Subcutaneous adipose tissue (tissue), 4 donors: ENCODE results near the gene MCEMP1. TPM values are rescaled to one million over a fixed set of nuclear protein-coding genes. Genes with fewer than 3 reads are reported as not detected.

Experiments
- total RNA-seq, 4 donors: library from RNA; depleted of rRNA; stranded (reverse); fragments of >200 nt; gene quantifications; one replicate each; pipeline ENCODE4 v1.1.0, GENCODE V29; 2016
- TF ChIP-seq, protein P1 (sequence below): fragments of 450-650 bp; IDR thresholded peaks from one replicate; pipeline ENCODE4 v1.5.1; 2016; ENCODE audit warnings: low read depth, mild to moderate bottlenecking, control low read depth, antibody characterized with exemption, moderate library complexity

MCEMP1 gene
- total RNA-seq, 4 donors from 2014 or later: 1.1 to 8.5 (median 1.3) TPM; not detected in 1

- TF ChIP-seq, protein P1, sequence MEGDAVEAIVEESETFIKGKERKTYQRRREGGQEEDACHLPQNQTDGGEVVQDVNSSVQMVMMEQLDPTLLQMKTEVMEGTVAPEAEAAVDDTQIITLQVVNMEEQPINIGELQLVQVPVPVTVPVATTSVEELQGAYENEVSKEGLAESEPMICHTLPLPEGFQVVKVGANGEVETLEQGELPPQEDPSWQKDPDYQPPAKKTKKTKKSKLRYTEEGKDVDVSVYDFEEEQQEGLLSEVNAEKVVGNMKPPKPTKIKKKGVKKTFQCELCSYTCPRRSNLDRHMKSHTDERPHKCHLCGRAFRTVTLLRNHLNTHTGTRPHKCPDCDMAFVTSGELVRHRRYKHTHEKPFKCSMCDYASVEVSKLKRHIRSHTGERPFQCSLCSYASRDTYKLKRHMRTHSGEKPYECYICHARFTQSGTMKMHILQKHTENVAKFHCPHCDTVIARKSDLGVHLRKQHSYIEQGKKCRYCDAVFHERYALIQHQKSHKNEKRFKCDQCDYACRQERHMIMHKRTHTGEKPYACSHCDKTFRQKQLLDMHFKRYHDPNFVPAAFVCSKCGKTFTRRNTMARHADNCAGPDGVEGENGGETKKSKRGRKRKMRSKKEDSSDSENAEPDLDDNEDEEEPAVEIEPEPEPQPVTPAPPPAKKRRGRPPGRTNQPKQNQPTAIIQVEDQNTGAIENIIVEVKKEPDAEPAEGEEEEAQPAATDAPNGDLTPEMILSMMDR: no peak
These were observed 43.2 kb upstream of the MCEMP1 start, which contains the start of gene PCP2 for GRCh38 chr19:7633698-7634097. PCP2 (minus strand) TSS chr19:7633719; CDS start chr19:7633457, 262 bp downstream.

GRCh38 chr19:7635670-7636069 is 41.2 kb upstream of the MCEMP1 start:
- TF ChIP-seq, protein P1: no peak

GRCh38 chr19:7636317-7636690 is 40.6 kb upstream of the MCEMP1 start:
- TF ChIP-seq, protein P1: no peak

DNA sequence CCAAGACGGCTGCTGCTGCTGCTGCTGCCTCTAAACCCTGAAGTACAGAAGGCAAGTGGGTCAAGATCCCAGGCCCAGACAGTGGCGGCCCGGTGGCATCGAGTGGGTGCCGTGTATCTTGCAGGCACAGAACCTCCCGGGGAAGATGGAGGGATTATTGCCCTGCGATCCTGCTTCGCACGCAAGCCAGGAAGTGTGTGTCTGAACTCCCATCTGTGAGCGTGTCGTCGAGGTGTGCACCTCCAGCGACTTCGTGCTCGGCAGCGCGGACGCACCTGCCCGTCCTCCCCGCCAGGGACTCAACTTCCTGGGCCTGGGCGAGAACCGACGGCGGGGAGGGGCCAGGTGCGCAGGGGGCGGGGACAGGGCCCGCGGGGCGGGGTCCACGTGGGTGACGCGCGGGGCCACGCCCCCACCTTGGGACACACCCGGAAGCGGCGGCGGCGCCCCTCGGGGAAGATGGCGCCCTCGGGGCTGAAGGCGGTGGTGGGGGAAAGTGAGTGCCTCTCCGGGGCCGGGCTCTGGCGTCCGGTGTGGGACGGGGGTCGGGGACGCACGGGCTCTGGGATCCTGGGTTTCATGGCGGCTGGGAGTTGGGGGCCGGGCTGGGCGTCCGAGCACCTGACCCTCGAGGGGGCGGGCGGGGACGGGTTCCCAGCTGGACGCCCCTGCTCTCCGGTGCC is 40.1 kb upstream of the MCEMP1 start, which contains the start of gene STXBP2:
Gene STXBP2, plus strand, starts transcription at position 420 of the 683 bp plus-strand sequence. Its CDS starts 40 bp downstream, at position 460.
- TF ChIP-seq, protein P1: no peak

GRCh38 chr19:7637374-7638256 is 39.3 kb upstream of the MCEMP1 start:
- TF ChIP-seq, protein P1: no peak

DNA sequence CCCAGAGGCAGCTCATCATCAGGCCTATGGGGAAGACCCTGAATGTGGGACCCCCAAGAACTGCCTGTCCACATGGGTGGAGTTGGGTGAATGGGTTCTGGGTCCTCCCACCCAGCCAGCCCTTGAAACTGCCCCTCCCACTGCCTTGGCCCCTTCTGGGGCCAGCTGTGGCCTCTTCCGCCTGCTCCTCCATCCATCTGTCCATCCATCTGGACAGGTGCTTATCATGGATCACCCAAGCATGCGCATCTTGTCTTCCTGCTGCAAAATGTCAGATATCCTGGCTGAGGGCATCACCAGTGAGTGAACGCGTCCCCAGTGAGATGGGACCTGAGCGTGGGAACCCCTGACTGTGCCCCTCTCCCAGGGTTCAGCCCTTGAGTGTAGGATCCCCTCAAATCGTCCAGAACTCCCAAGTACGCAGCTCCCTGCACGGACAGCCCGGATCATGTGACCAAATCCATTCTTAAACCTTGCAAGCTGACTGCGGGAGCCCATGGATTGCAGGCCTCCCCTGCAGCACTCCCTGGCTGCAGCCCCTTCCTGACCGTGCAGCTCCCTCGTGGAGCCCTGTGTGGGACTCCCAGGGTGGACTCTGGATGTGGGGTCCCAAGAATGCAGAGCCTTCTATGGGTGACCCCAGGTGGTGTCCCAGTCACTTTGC is 38.0 kb upstream of the MCEMP1 start:
- TF ChIP-seq, protein P1: no peak
